Astrocyte (in vitro differentiated cells and primary cell): ENCODE results near the gene FAM174C.

Experiments used
- CTCF ChIP-seq: IDR thresholded peaks from 2 replicates; pipeline ENCODE4 v1.5.1; 2011; ENCODE audit warnings: low read depth, mild to moderate bottlenecking, inconsistent platforms, low read length, moderate library complexity; ENCODE audit not compliant: insufficient read depth
- EZH2 ChIP-seq: IDR thresholded peaks from 2 replicates; pipeline ENCODE4 v1.6.1; 2012; ENCODE audit warnings: mild to moderate bottlenecking, low read length, inconsistent platforms; ENCODE audit not compliant: insufficient read depth

GRCh38 chr19:1226227-1226518, 49.2 kb upstream of the FAM174C start:
- TF ChIP-seq CTCF (no peak), EZH2 (no peak)
